GM12864 (cell line): Measurements from ENCODE around the gene MRPL53.

Experiments
- DNase-seq: peaks from one replicate; pipeline ENCODE4 v3.0.0-alpha.2; 2011; ENCODE audit warnings: low read depth
- H3K4me3 ChIP-seq: 2 replicates; pipeline ENCODE4 v1.5.1; 2011; ENCODE audit warnings: mild to moderate bottlenecking, low read depth, low read length, control low read depth
- CTCF ChIP-seq: IDR thresholded peaks from 2 replicates; pipeline ENCODE4 v1.5.1; 2011; ENCODE audit warnings: low read depth, mild to moderate bottlenecking, moderate library complexity, low read length, control low read depth, inconsistent platforms; ENCODE audit errors: missing control alignments

Gene MRPL53

GRCh38 chr2:74440378-74441169 is 31.9 kb downstream of the MRPL53 start:
- H3K4me3 ChIP-seq = peak overlapping the region; percentile 57
- no peak for DNase-seq

GRCh38 chr2:74439803-74440377 is 32.6 kb downstream of the MRPL53 start:
- peak overlapping the region; percentile 57 for H3K4me3 ChIP-seq
- DNase-seq = no peak
- TF ChIP-seq CTCF = no peak

More at GRCh38 chr2:74440378-74441169, 31.9 kb downstream of the MRPL53 start:
- peak; percentile 39 for TF ChIP-seq CTCF

GRCh38 chr2:74439373-74439772 is 33.1 kb downstream of the MRPL53 start:
- no peak overlapping the region; the same call in 1 of the 2 replicates for H3K4me3 ChIP-seq
- TF ChIP-seq CTCF = no peak
- no peak for DNase-seq

- no peak for DNase-seq
- no peak for TF ChIP-seq CTCF
- no peak overlapping the region for H3K4me3 ChIP-seq
These were observed 34.2 kb downstream of the MRPL53 start for GRCh38 chr2:74438248-74438647.

GRCh38 chr2:74436848-74437695 is 35.4 kb downstream of the MRPL53 start:
- H3K4me3 ChIP-seq = no peak overlapping the region
- no peak for TF ChIP-seq CTCF
- DNase-seq = no peak

- H3K4me3 ChIP-seq = no peak overlapping the region
- TF ChIP-seq CTCF = no peak
- no peak for DNase-seq
These were observed 36.2 kb downstream of the MRPL53 start for GRCh38 chr2:74436111-74436805.
